Gastrocnemius medialis (tissue), 4 donors: ENCODE measurements around the gene RAN.

Experiments used
- POLR2A ChIP-seq, 2 donors: fragments of 450-650 bp; IDR thresholded peaks; one replicate each; pipeline ENCODE4 v1.6.1; 2017; ENCODE audit warnings: antibody characterized with exemption in 2 of 2, mild to moderate bottlenecking in 2 of 2, moderate library complexity in 2 of 2
- TF ChIP-seq, protein P1 (sequence below), 5 experiments: fragments of 450-650 bp in 3 of 5; fragments of 200-600 bp in 2 of 5; sonication (generic) in 2 of 5; IDR thresholded peaks in 4 of 5; conservative IDR thresholded peaks in 1 of 5; 1 replicate in 4 of 5; 2 replicates in 1 of 5; pipeline ENCODE4 v1.5.1; 2016 to 2019; ENCODE audit warnings: antibody characterized with exemption in 5 of 5, mild to moderate bottlenecking in 3 of 5, moderate library complexity in 3 of 5

DNA sequence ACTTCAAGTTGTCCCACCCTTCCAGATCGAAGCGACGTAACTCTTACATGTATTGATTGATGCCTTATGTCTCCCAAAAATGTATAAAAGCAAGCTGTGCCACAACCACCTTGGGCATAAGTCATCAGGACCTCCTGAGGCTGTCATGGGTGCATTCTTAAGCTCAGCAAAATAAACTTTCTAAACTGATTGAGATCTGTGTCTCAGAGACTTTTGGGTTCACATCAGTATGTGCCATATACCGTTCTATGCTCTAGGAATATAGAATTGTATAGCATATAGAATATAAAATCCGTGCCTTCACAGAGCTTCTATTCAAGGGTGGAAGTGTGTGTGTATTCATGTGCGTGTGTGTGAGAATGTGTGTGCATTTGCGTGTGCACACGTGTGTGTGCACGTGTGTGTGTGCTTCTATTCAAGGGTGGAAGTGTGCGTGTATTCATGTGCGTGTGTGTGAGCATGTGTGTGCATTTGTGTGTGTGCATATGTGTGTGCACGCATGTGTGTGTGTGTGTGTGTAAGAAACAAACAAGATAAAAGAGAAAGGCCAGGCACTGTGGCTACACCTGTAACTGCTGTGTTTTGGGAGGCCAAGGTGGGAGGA lies 21.3 kb upstream of the RAN start:
- TF ChIP-seq, protein P1, sequence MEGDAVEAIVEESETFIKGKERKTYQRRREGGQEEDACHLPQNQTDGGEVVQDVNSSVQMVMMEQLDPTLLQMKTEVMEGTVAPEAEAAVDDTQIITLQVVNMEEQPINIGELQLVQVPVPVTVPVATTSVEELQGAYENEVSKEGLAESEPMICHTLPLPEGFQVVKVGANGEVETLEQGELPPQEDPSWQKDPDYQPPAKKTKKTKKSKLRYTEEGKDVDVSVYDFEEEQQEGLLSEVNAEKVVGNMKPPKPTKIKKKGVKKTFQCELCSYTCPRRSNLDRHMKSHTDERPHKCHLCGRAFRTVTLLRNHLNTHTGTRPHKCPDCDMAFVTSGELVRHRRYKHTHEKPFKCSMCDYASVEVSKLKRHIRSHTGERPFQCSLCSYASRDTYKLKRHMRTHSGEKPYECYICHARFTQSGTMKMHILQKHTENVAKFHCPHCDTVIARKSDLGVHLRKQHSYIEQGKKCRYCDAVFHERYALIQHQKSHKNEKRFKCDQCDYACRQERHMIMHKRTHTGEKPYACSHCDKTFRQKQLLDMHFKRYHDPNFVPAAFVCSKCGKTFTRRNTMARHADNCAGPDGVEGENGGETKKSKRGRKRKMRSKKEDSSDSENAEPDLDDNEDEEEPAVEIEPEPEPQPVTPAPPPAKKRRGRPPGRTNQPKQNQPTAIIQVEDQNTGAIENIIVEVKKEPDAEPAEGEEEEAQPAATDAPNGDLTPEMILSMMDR (IDR thresholded peaks at IDR 0.05 in 4 of 5, conservative IDR thresholded peaks at IDR 0.05 in 1 of 5): no peak
- TF ChIP-seq POLR2A (IDR thresholded peaks at IDR 0.05): no peak
